GM18499 (cell line): Measurements from ENCODE around the gene LAT.
"Not testable (repeated sequence)": the region's sequence is repeated elsewhere in the genome, so short reads cannot be mapped to it uniquely, and the experiment has no call there.

Experiments used
- ATAC-seq: cut with Tn5 transposase; IDR thresholded peaks from one replicate; pipeline ENCODE4 v1.9.1; 2021; ENCODE audit warnings: moderate number of reproducible peaks; ENCODE audit not compliant: insufficient read depth, unreplicated experiment

Gene LAT

GRCh38 chr16:29004496-29005139 lies 19.8 kb downstream of the LAT start:
- not testable (repeated sequence) for ATAC-seq

DNA sequence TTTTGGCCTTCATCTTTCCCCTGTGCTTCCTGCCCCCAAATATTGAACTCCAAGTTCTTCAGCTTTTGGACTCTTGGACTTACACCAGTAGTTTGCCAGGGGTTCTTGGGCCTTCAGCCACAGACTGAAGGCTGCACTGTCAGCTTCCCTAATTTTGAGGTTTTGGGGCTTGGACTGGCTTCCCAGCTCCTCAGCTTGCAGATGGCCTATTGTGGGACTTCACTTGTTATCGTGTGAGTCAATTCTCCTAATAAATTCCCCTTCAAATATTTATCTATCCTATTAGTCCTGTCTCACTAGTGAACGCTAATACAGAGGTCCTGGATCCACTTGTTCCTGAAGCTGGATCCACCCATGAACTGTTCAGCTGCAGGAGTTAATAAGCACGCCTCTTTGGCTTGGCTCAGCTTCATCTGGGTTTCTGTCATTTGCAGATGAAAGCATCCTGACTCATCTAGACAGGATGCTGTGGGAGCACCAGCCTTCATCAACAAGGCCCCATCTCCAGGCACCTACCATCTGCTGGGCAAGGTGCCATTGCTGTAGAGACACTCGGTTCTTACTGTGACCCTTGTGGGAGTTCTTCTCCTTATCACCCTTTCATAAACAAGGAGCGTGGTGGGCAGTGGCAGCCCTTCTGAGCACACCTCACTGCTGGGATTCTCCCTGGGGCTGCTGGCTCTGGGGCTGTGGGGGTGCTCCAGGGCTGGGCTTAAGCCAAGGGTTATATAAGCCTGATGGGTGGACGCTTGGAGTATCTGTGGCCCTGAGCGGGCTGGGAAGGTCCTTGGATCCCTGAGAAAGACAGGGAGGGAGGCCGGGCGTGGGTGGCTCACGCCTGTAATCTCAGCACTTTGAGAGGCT lies 23.1 kb downstream of the LAT start:
- no peak for ATAC-seq

GRCh38 chr16:29009050-29009837 lies 24.4 kb downstream of the LAT start:
- ATAC-seq: no peak

GRCh38 chr16:29009838-29010166 lies 24.9 kb downstream of the LAT start:
- ATAC-seq: no peak

GRCh38 chr16:29011112-29011511 lies 26.3 kb downstream of the LAT start:
- ATAC-seq: no peak

- no peak for ATAC-seq
Observed at GRCh38 chr16:29011851-29012250, 27.0 kb downstream of the LAT start.

DNA sequence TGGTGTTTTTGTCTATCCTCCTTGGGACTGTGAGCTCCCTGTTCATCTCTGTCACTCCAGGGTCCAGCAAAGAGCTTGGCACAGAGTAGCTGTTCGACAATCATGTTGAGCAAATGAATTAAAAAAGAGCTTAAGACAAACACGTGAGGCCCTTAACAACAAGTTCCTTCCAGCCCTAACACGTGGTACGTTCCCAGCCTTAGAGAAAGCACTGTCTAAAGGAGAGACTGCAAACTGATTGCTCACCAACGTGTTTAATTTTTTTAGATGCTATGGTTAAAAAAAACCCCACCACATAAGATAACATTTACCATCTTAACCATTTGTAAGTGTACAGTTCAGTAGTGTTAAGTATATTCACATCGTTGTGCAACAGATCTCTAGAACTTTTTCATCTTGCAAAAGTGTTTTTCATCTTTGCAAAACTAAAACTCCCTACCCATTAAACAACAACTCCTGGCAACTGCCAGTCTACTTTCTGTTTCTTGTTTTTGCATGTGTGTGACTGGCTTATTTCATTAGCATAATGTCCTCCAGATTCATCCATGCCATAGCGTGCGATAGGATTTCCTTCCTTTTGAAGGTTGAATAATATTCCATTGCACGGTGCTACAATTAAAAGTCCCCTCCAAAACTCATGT lies 28.2 kb downstream of the LAT start:
- no peak for ATAC-seq

GRCh38 chr16:29014561-29015069 lies 29.8 kb downstream of the LAT start:
- ATAC-seq: no peak

GRCh38 chr16:29022196-29022595 lies 37.3 kb downstream of the LAT start:
- ATAC-seq: no peak

DNA sequence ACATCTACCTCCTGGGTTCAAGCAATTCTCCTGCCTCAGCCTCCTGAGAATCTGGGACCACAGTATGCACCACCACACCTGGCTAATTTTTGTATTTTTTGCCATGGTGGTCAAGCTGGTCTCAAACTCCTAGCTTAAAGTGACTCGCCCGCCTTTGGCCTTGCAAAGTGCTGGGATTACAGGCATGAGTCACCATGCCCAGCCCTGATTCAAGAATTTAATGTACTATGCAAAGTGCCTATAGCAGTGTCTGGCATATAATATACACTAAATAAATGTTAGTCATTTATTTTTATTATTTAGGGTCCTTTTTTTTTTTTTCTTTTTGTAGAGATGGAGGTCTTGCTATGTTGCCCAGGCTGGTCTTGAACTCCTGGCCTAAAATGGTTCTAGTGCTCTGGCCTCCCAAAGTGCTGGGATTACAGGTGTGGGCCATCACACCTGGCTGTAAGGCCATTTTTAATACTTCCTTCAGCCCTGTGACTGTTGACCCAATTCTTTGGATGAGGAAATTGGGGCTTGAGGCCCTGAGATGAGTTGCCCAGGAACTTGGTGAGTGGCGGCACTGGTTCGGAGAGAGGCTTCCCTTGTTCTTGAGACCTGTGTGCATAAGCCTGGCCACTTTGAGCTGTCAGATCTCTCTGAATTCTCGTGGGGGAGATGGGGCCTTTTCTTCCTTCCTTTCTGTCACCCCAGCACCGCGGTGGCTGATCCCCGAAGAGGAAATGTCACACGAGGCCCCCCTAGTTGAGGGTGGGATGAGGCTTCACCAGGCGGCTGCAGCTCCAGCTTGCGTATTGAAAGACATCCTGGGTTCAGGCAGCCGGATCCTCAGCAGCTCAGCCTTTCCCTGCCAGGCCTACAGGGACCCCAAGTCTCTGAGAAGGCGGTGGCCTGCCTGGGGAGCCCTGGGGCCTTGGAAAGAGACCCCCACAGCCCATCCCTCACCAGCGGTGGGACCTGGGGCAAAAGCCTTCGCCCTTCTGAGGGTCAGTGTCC lies 38.7 kb downstream of the LAT start:
- no peak for ATAC-seq

- ATAC-seq: no peak
Observed at GRCh38 chr16:29024278-29024677, 39.4 kb downstream of the LAT start.

- no peak for ATAC-seq
Observed at GRCh38 chr16:29025218-29025617, 40.4 kb downstream of the LAT start.

DNA sequence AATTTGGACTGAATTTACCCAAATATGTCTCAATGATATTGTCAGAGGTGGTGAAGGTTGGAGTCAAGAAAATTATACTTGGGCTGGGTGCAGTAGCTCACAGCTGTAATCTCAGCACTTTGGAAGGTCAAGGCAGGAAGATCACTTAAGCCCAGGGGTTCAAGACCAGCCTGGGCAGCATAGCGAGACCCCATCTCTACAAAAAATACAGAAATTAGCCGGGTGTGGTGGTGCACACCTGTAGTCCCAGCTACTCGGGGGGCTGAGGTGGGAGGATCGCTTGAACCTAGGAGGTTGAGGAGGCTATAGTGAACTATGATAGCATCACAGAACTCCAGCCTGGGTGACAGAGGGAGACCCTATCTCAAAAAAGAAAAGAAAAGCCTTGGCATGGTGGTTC lies 40.9 kb downstream of the LAT start:
- ATAC-seq: no peak

DNA sequence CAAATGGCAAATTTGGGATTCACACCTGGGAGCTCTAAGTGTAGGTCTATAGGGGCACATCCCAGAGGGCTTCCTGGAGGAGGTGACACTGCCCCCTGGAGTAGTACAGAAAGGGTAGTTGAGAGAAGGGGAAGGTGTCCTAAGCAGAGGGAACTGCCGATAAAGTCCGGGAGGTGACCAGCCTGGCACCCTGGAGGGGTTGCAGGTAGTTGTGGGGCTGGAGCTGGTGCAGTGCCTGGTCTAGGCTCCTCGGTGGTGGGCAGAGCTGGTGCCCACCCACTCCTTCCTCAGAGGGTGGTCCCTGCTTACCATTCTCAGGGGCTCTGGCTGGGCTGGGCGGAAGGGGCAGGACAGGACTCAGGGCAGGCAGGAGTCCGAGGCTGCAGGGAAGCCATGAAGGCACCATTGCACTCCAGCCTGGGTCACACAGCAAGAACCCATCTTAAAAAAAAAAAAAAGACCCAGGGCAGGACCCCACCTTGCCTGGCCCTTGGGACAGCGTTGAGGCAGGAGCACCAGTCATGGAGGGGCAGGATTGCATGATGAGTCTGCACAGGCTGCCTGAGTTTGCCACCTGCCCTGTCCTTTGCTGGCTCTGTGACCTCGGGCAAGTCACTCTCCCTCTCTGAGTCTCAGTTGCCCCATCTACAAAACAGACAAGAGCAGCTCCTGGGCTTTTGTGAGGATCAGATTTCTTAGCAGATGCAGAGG lies 43.8 kb downstream of the LAT start:
- no peak for ATAC-seq

- ATAC-seq: no peak
Observed at GRCh38 chr16:29029168-29029994, 44.5 kb downstream of the LAT start.

- no peak for ATAC-seq
Observed at GRCh38 chr16:29030086-29030840, 45.4 kb downstream of the LAT start.
